HG03066 (cell line): ENCODE data around the gene DCLK2.

Experiments used
- ATAC-seq: cut with Tn5 transposase; IDR thresholded peaks from one replicate; pipeline ENCODE4 v1.9.1; 2021; ENCODE audit warnings: low read depth; ENCODE audit not compliant: unreplicated experiment

The DCLK2 gene

GRCh38 chr4:150255610-150256224 is 177.5 kb downstream of the DCLK2 start:
- no peak for ATAC-seq

- ATAC-seq: no peak
These were observed 178.0 kb downstream of the DCLK2 start for GRCh38 chr4:150256225-150256620.

GRCh38 chr4:150256841-150257730 is 178.8 kb downstream of the DCLK2 start:
- ATAC-seq: no peak

- no peak for ATAC-seq
These were observed 180.3 kb downstream of the DCLK2 start for GRCh38 chr4:150258569-150258968.

- no peak for ATAC-seq
These were observed 181.8 kb downstream of the DCLK2 start for GRCh38 chr4:150259861-150260567.

GRCh38 chr4:150261571-150261970 is 183.3 kb downstream of the DCLK2 start:
- no peak for ATAC-seq

GRCh38 chr4:150262611-150263010 is 184.4 kb downstream of the DCLK2 start:
- ATAC-seq: no peak

GRCh38 chr4:150264595-150265161 is 186.4 kb downstream of the DCLK2 start:
- no peak for ATAC-seq

GRCh38 chr4:150265806-150266205 is 187.6 kb downstream of the DCLK2 start:
- no peak for ATAC-seq

- no peak for ATAC-seq
These were observed 190.2 kb downstream of the DCLK2 start for GRCh38 chr4:150268444-150268843.

- no peak for ATAC-seq
These were observed 200.0 kb downstream of the DCLK2 start for GRCh38 chr4:150278206-150278605.

- no peak for ATAC-seq
These were observed 202.0 kb downstream of the DCLK2 start for GRCh38 chr4:150280081-150280895.

- no peak for ATAC-seq
These were observed 202.7 kb downstream of the DCLK2 start for GRCh38 chr4:150280975-150281374.

GRCh38 chr4:150283689-150284088 is 205.4 kb downstream of the DCLK2 start:
- no peak for ATAC-seq

- ATAC-seq: no peak
These were observed 208.4 kb downstream of the DCLK2 start for GRCh38 chr4:150286656-150287055.

GRCh38 chr4:150289198-150289597 is 211.0 kb downstream of the DCLK2 start:
- no peak for ATAC-seq

- ATAC-seq: no peak
These were observed 211.6 kb downstream of the DCLK2 start for GRCh38 chr4:150289881-150290280.

- ATAC-seq: no peak
These were observed 219.7 kb downstream of the DCLK2 start for GRCh38 chr4:150297861-150298474.

GRCh38 chr4:150299816-150300215 is 221.6 kb downstream of the DCLK2 start:
- no peak for ATAC-seq

- ATAC-seq: no peak
These were observed 224.3 kb downstream of the DCLK2 start for GRCh38 chr4:150302553-150302952.
